C4-2B (cell line): ENCODE measurements around the gene CDCA3.

Source experiments
- H3K27ac ChIP-seq: fragments of 450-650 bp; 2 replicates; pipeline ENCODE4 v1.5.1; 2017
- CTCF ChIP-seq: fragments of 450-650 bp; conservative IDR thresholded peaks from 2 replicates; pipeline ENCODE4 v1.5.1; 2017; ENCODE audit warnings: mild to moderate bottlenecking
- ZFX ChIP-seq: fragments of 450-650 bp; IDR thresholded peaks from 2 replicates; pipeline ENCODE4 v1.6.1; 2017

Gene CDCA3

GRCh38 chr12:6838854-6839253 is 12.2 kb downstream of the CDCA3 start:
- no peak overlapping the region for H3K27ac ChIP-seq
- TF ChIP-seq ZFX = no peak
- TF ChIP-seq CTCF = no peak

- no peak overlapping the region for H3K27ac ChIP-seq
- no peak for TF ChIP-seq ZFX
- no peak for TF ChIP-seq CTCF
Observed at GRCh38 chr12:6837370-6838060, 13.6 kb downstream of the CDCA3 start.

- no peak overlapping the region for H3K27ac ChIP-seq
- TF ChIP-seq CTCF (no peak), ZFX (no peak)
Observed at GRCh38 chr12:6836851-6837250, 14.2 kb downstream of the CDCA3 start.

GRCh38 chr12:6834873-6835272 is 16.2 kb downstream of the CDCA3 start:
- TF ChIP-seq ZFX (no peak), CTCF (no peak)

GRCh38 chr12:6834254-6834653 is 16.8 kb downstream of the CDCA3 start:
- TF ChIP-seq ZFX = no peak
- no peak for TF ChIP-seq CTCF
- no peak overlapping the region for H3K27ac ChIP-seq

More at GRCh38 chr12:6834873-6835272, 16.2 kb downstream of the CDCA3 start:
- no peak overlapping the region for H3K27ac ChIP-seq

- H3K27ac ChIP-seq = no peak overlapping the region
- TF ChIP-seq CTCF (no peak), ZFX (no peak)
Observed at GRCh38 chr12:6833189-6833890, 17.7 kb downstream of the CDCA3 start.

GRCh38 chr12:6832125-6832524 is 19.0 kb downstream of the CDCA3 start:
- no peak for TF ChIP-seq ZFX
- no peak for TF ChIP-seq CTCF
- no peak overlapping the region for H3K27ac ChIP-seq
